Medulla oblongata (tissue), 1 donor: ENCODE data around the gene CFAP54.

Experiments
- DNase-seq: peaks from one replicate; pipeline ENCODE4 v3.0.0-alpha.2; 2015; ENCODE audit errors: extremely low spot score

The CFAP54 gene

GRCh38 chr12:96749999-96750398 is 260.6 kb downstream of the CFAP54 start:
- DNase-seq, result no peak

GRCh38 chr12:96751626-96752025 is 262.2 kb downstream of the CFAP54 start:
- DNase-seq, result no peak

- DNase-seq, result no peak
These were observed 262.8 kb downstream of the CFAP54 start for GRCh38 chr12:96752211-96752610.

- DNase-seq, result no peak
These were observed 276.9 kb downstream of the CFAP54 start for GRCh38 chr12:96766232-96766631.

- no peak for DNase-seq
These were observed 280.0 kb downstream of the CFAP54 start for GRCh38 chr12:96769400-96769799.

- DNase-seq, result no peak
These were observed 281.1 kb downstream of the CFAP54 start for GRCh38 chr12:96770219-96771102.

GRCh38 chr12:96773031-96773430 is 283.7 kb downstream of the CFAP54 start:
- DNase-seq, result no peak

- no peak for DNase-seq
These were observed 285.3 kb downstream of the CFAP54 start for GRCh38 chr12:96774496-96775256.

- DNase-seq, result no peak
These were observed 287.5 kb downstream of the CFAP54 start for GRCh38 chr12:96776908-96777307.

- DNase-seq, result no peak
These were observed 291.0 kb downstream of the CFAP54 start for GRCh38 chr12:96780330-96780729.

GRCh38 chr12:96786791-96787190 is 297.4 kb downstream of the CFAP54 start:
- DNase-seq, result no peak

GRCh38 chr12:96803969-96804368 is 314.6 kb downstream of the CFAP54 start:
- no peak for DNase-seq

- DNase-seq, result no peak
These were observed 316.9 kb downstream of the CFAP54 start for GRCh38 chr12:96806272-96806671.

GRCh38 chr12:96807741-96808140 is 318.4 kb downstream of the CFAP54 start:
- no peak for DNase-seq

GRCh38 chr12:96808587-96808986 is 319.2 kb downstream of the CFAP54 start:
- no peak for DNase-seq

GRCh38 chr12:96809522-96809921 is 320.1 kb downstream of the CFAP54 start:
- DNase-seq, result no peak

- no peak for DNase-seq
These were observed 320.7 kb downstream of the CFAP54 start for GRCh38 chr12:96810057-96810456.

GRCh38 chr12:96810477-96810876 is 321.1 kb downstream of the CFAP54 start:
- no peak for DNase-seq

- DNase-seq, result no peak
These were observed 321.7 kb downstream of the CFAP54 start for GRCh38 chr12:96811083-96811482.

GRCh38 chr12:96812153-96812552 is 322.8 kb downstream of the CFAP54 start:
- DNase-seq, result no peak

- no peak for DNase-seq
These were observed 324.8 kb downstream of the CFAP54 start for GRCh38 chr12:96814200-96814599.

GRCh38 chr12:96821592-96821991 is 332.2 kb downstream of the CFAP54 start:
- no peak for DNase-seq

GRCh38 chr12:96822641-96823040 is 333.3 kb downstream of the CFAP54 start:
- no peak for DNase-seq
